Mesenchymal stem cell (in vitro differentiated cells and primary cell): ENCODE data around the gene DLX4.

Source experiments
- DNase-seq: peaks from one replicate; pipeline ENCODE4 v3.0.0-alpha.2; 2013
- H2AFZ ChIP-seq: one replicate; pipeline ENCODE4 v1.6.1; 2013; ENCODE audit warnings: low read depth, mild to moderate bottlenecking, control low read depth, inconsistent platforms, low read length, moderate library complexity
- H2AK5ac ChIP-seq: 2 replicates; pipeline ENCODE4 v1.6.1; 2013; ENCODE audit warnings: low read length, moderate library complexity, mild to moderate bottlenecking, inconsistent platforms; ENCODE audit not compliant: severe bottlenecking
- H2BK120ac ChIP-seq: one replicate; pipeline ENCODE4 v1.6.1; 2013; ENCODE audit warnings: low read depth, mild to moderate bottlenecking, inconsistent platforms, low read length, moderate library complexity
- H2BK12ac ChIP-seq, 2 experiments: one replicate each; pipeline ENCODE4 v1.6.1; 2013; ENCODE audit warnings: inconsistent platforms in 2 of 2, low read length in 2 of 2, mild to moderate bottlenecking in 2 of 2, moderate library complexity in 2 of 2, control low read depth in 1 of 2
- H2BK15ac ChIP-seq: one replicate; pipeline ENCODE4 v1.6.1; 2013; ENCODE audit warnings: mild to moderate bottlenecking, low read depth, inconsistent platforms; ENCODE audit not compliant: poor library complexity, severe bottlenecking
- H2BK5ac ChIP-seq: 2 replicates; pipeline ENCODE4 v1.6.1; 2013; ENCODE audit warnings: low read depth, mild to moderate bottlenecking, low read length, control low read depth, inconsistent platforms; ENCODE audit not compliant: poor library complexity, severe bottlenecking
- H3K14ac ChIP-seq, 2 experiments: one replicate each; pipeline ENCODE4 v1.6.1; 2013; ENCODE audit warnings: inconsistent platforms in 2 of 2, low read length in 2 of 2, control low read depth in 1 of 2, mild to moderate bottlenecking in 1 of 2, moderate library complexity in 1 of 2
- H3K18ac ChIP-seq, 2 experiments: one replicate each; pipeline ENCODE4 v1.6.1; 2013; ENCODE audit warnings: inconsistent platforms in 2 of 2, low read length in 2 of 2, control low read depth in 1 of 2, low read depth in 1 of 2, mild to moderate bottlenecking in 1 of 2
- H3K23ac ChIP-seq, 2 experiments: one replicate each; pipeline ENCODE4 v1.6.1; 2013; ENCODE audit warnings: inconsistent platforms in 2 of 2, low read length in 2 of 2, mild to moderate bottlenecking in 2 of 2, moderate library complexity in 2 of 2, control low read depth in 1 of 2
- H3K27ac ChIP-seq: 2 replicates; pipeline ENCODE4 v1.5.1; 2013; ENCODE audit warnings: mild to moderate bottlenecking, moderate library complexity, low read length, control low read depth, inconsistent platforms; ENCODE audit not compliant: poor library complexity, severe bottlenecking
- H3K27me3 ChIP-seq, 2 experiments: 2 replicates each; pipeline versions ENCODE4 v1.6.1 to v1.7.0; 2013; ENCODE audit warnings: low read length in 2 of 2, mild to moderate bottlenecking in 2 of 2, moderate library complexity in 2 of 2, control low read depth in 1 of 2, inconsistent platforms in 1 of 2; ENCODE audit not compliant: control insufficient read depth in 1 of 2, insufficient read depth in 1 of 2
- H3K36me3 ChIP-seq, 2 experiments: 2 replicates each; pipeline versions ENCODE4 v1.6.1 to v1.7.0; 2013; ENCODE audit warnings: low read length in 2 of 2, control low read depth in 1 of 2, inconsistent platforms in 1 of 2, low read depth in 1 of 2, mild to moderate bottlenecking in 1 of 2; ENCODE audit not compliant: insufficient read depth in 2 of 2, control insufficient read depth in 1 of 2
- H3K4ac ChIP-seq, 2 experiments: one replicate each; pipeline ENCODE4 v1.6.1; 2013; ENCODE audit warnings: inconsistent platforms in 2 of 2, low read length in 2 of 2, mild to moderate bottlenecking in 2 of 2, moderate library complexity in 2 of 2, control low read depth in 1 of 2, low read depth in 1 of 2
- H3K4me1 ChIP-seq: 2 replicates; pipeline ENCODE4 v1.6.1; 2013; ENCODE audit warnings: low read depth, low read length, control low read depth; ENCODE audit not compliant: control insufficient read depth, insufficient read depth
- H3K4me2 ChIP-seq: 2 replicates; pipeline ENCODE4 v1.6.1; 2013; ENCODE audit warnings: low read length, mild to moderate bottlenecking, inconsistent platforms; ENCODE audit not compliant: poor library complexity, severe bottlenecking
- H3K4me3 ChIP-seq, 2 experiments: 2 replicates each; pipeline versions ENCODE4 v1.5.1 to v1.7.0; 2013; ENCODE audit warnings: low read length in 2 of 2, mild to moderate bottlenecking in 2 of 2, control low read depth in 1 of 2, low read depth in 1 of 2; ENCODE audit not compliant: insufficient read depth in 1 of 2
- H3K79me1 ChIP-seq: replicated peaks from 2 replicates; pipeline ENCODE4 v1.6.1; 2013; ENCODE audit warnings: mild to moderate bottlenecking, control low read depth, low read length, inconsistent platforms; ENCODE audit not compliant: poor library complexity, severe bottlenecking
- H3K9ac ChIP-seq: 2 replicates; pipeline ENCODE4 v1.7.0; 2013; ENCODE audit warnings: mild to moderate bottlenecking, low read length, moderate library complexity
- H3K9me3 ChIP-seq: 2 replicates; pipeline ENCODE4 v1.7.0; 2013; ENCODE audit warnings: mild to moderate bottlenecking, low read length; ENCODE audit not compliant: control insufficient read depth
- H4K8ac ChIP-seq: one replicate; pipeline ENCODE4 v1.6.1; 2013; ENCODE audit warnings: inconsistent platforms, mild to moderate bottlenecking, low read length, moderate library complexity
- H4K91ac ChIP-seq: one replicate; pipeline ENCODE4 v1.6.1; 2013; ENCODE audit warnings: mild to moderate bottlenecking, low read length, inconsistent platforms
- WGBS: methylation state at CpG from one replicate; pipeline ENCODE4 v1.1.7; 2013; ENCODE audit warnings: mixed read lengths; 5-methylcytosine and 5-hydroxymethylcytosine counted together

DLX4 gene

GRCh38 chr17:49976828-49977202 lies 7.8 kb downstream of the DLX4 start:
- Histone ChIP-seq H3K4me2 (no peak overlapping the region), H2BK120ac (no peak overlapping the region), H3K27me3 (peaks cover 54 to 98% of the 10 kb centered on the region in 2 experiments), H2AFZ (no peak overlapping the region), H4K8ac (no peak overlapping the region), H2AK5ac (no peak overlapping the region), H3K18ac (no peak overlapping the region), H3K27ac (no peak overlapping the region), H2BK12ac (no peak overlapping the region), H3K23ac (no peak overlapping the region), H3K4me1 (peaks cover 17% of the 10 kb centered on the region), H3K36me3 (no peaks in the 10 kb centered on the region), H2BK5ac (no peak overlapping the region), H3K79me1 (no peaks in the 10 kb centered on the region), H3K4me3 (no peak overlapping the region), H4K91ac (no peak overlapping the region), H3K9ac (no peak overlapping the region), H2BK15ac (no peak overlapping the region), H3K4ac (no peak overlapping the region), H3K9me3 (no peaks in the 10 kb centered on the region), H3K14ac (no peak overlapping the region)
- DNase-seq: no peak
- WGBS: 51% methylated on average over 3 of the region's 4 CpGs

GRCh38 chr17:49977463-49978389 lies 8.7 kb downstream of the DLX4 start:
- H2BK12ac ChIP-seq: no peak overlapping the region
- H3K79me1 ChIP-seq: no peaks in the 10 kb centered on the region
- H2BK15ac ChIP-seq: no peak overlapping the region
- no peak overlapping the region for H3K18ac ChIP-seq
- H2BK5ac ChIP-seq: no peak overlapping the region
- no peak overlapping the region for H3K23ac ChIP-seq
- H2BK120ac ChIP-seq: no peak overlapping the region
- H3K27ac ChIP-seq: no peak overlapping the region
- no peaks in the 10 kb centered on the region for H3K36me3 ChIP-seq
- no peak for DNase-seq
- H2AFZ ChIP-seq: no peak overlapping the region
- peaks cover 8% of the 10 kb centered on the region for H3K4me1 ChIP-seq
- 74% methylated on average over 3 of the region's 7 CpGs for WGBS
- peaks cover 45 to 96% of the 10 kb centered on the region in 2 experiments for H3K27me3 ChIP-seq
- H3K4me3 ChIP-seq: no peak overlapping the region
- no peak overlapping the region for H4K91ac ChIP-seq
- H2AK5ac ChIP-seq: no peak overlapping the region
- no peak overlapping the region for H4K8ac ChIP-seq
- H3K4me2 ChIP-seq: no peak overlapping the region
- H3K9ac ChIP-seq: no peak overlapping the region
- H3K4ac ChIP-seq: no peak overlapping the region
- H3K9me3 ChIP-seq: no peaks in the 10 kb centered on the region
- no peak overlapping the region for H3K14ac ChIP-seq

DNA sequence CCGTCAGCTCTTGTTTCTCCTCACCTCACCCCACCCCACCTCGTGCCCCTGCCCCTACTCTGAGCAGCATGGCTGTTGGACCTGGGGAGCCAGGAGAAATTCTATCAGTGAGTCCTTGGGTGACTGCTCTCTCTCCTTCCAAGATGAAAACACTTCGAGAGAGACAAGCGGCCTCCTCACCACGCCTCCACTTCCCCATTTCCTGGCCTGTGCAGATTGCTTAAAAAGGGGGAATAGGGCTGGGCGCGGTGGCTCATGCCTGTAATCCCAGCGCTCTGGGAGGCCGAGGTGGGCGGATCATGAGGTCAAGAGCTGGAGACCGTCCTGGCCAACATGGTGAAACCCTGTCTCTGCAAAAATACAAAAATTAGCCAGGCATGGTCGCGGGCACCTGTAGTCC lies 9.5 kb downstream of the DLX4 start:
- DNase-seq: no peak
- H3K27me3 ChIP-seq: peaks cover 37 to 88% of the 10 kb centered on the region in 2 experiments
- WGBS: 73% methylated on average over 11 of the region's 13 CpGs

GRCh38 chr17:49979748-49980479 lies 10.9 kb downstream of the DLX4 start:
- 98% methylated on average over 3 of the region's 4 CpGs for WGBS

More for the DNA sequence above, 9.5 kb downstream of the DLX4 start:
- no peak overlapping the region for H3K14ac ChIP-seq
- no peak overlapping the region for H2BK15ac ChIP-seq
- no peak overlapping the region for H3K9ac ChIP-seq
- no peak overlapping the region for H2AFZ ChIP-seq
- no peak overlapping the region for H3K4me2 ChIP-seq
- H3K4me1 ChIP-seq: peaks cover 4% of the 10 kb centered on the region
- H4K8ac ChIP-seq: no peak overlapping the region
- no peak overlapping the region for H4K91ac ChIP-seq
- no peak overlapping the region for H3K23ac ChIP-seq
- H3K36me3 ChIP-seq: no peaks in the 10 kb centered on the region
- no peak overlapping the region for H2AK5ac ChIP-seq
- no peak overlapping the region for H2BK12ac ChIP-seq
- no peak overlapping the region for H2BK5ac ChIP-seq
- H3K4me3 ChIP-seq: no peak overlapping the region
- no peak overlapping the region for H3K27ac ChIP-seq
- peaks cover 3% of the 10 kb centered on the region for H3K9me3 ChIP-seq
- H3K4ac ChIP-seq: no peak overlapping the region
- H3K18ac ChIP-seq: no peak overlapping the region
- no peaks in the 10 kb centered on the region for H3K79me1 ChIP-seq
- no peak overlapping the region for H2BK120ac ChIP-seq

More at GRCh38 chr17:49979748-49980479, 10.9 kb downstream of the DLX4 start:
- no peak for DNase-seq
- Histone ChIP-seq H3K79me1 (no peaks in the 10 kb centered on the region), H2BK15ac (no peak overlapping the region), H2BK12ac (no peak overlapping the region), H2BK120ac (no peak overlapping the region), H3K18ac (no peak overlapping the region), H3K27ac (no peak overlapping the region), H3K4me1 (peaks cover 4% of the 10 kb centered on the region), H3K4me3 (no peak overlapping the region), H2AFZ (no peak overlapping the region), H3K4me2 (no peak overlapping the region), H2BK5ac (no peak overlapping the region), H3K23ac (no peak overlapping the region), H3K9ac (no peak overlapping the region), H4K91ac (no peak overlapping the region), H2AK5ac (no peak overlapping the region), H3K36me3 (no peaks in the 10 kb centered on the region), H3K27me3 (peaks cover 33 to 80% of the 10 kb centered on the region in 2 experiments), H3K4ac (no peak overlapping the region), H4K8ac (no peak overlapping the region), H3K14ac (no peak overlapping the region), H3K9me3 (peaks cover 3% of the 10 kb centered on the region)
